Nephron (organoid): ENCODE measurements around the gene CPSF2.
"Not testable (repeated sequence)": the region's sequence is repeated elsewhere in the genome, so short reads cannot be mapped to it uniquely, and the experiment has no call there.

Experiments
- H3K27ac Mint-ChIP-seq, 3 experiments: 2 replicates each; pipeline ENCODE4 v1.8.0; 2020; ENCODE audit warnings: mixed read lengths in 3 of 3, mild to moderate bottlenecking in 2 of 3, moderate library complexity in 1 of 3
- H3K27me3 Mint-ChIP-seq: 2 replicates; pipeline ENCODE4 v1.8.0; 2021; ENCODE audit warnings: low read depth, mild to moderate bottlenecking, moderate library complexity, mixed read lengths
- H3K36me3 Mint-ChIP-seq: 2 replicates; pipeline ENCODE4 v1.8.0; 2020; ENCODE audit warnings: low read depth, mixed read lengths
- H3K4me1 Mint-ChIP-seq: 2 replicates; pipeline ENCODE4 v1.8.0; 2020; ENCODE audit warnings: mixed read lengths
- H3K4me3 Mint-ChIP-seq, 3 experiments: 2 replicates each; pipeline ENCODE4 v1.8.0; 2020; ENCODE audit warnings: mild to moderate bottlenecking in 3 of 3, mixed read lengths in 3 of 3, moderate library complexity in 2 of 3
- H3K9me3 Mint-ChIP-seq: 2 replicates; pipeline ENCODE4 v1.8.0; 2020; ENCODE audit warnings: mixed read lengths
- CTCF ChIP-seq, 3 experiments: fragments of 200-600 bp; sonication (generic); IDR thresholded peaks; one replicate each; pipeline ENCODE4 v1.5.0; 2021; ENCODE audit warnings: antibody characterized with exemption in 3 of 3; ENCODE audit not compliant: unreplicated experiment in 3 of 3

CPSF2 gene

DNA sequence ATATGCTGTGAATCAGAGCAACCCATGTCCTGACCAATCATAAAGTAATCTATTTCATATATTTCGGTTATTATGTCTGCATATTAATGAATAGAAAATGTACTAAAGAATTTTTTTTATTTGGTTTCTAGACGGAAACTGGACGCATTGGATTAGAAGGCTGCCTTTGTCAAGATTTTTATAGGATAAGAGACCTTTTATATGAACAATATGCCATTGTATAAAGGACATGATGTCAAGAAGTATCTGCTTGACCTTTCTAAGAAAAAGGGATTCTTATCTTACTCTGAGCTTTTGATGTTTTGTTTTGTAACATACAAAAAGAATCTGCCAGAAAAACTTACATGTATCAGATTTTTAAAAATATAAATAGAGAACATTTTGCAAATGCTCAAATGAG, 39.8 kb downstream of the CPSF2 start:
- H3K36me3 Mint-ChIP-seq: peaks cover 82% of the 10 kb centered on the region
- no peak overlapping the region for H3K27ac Mint-ChIP-seq
- no peak overlapping the region for H3K4me3 Mint-ChIP-seq
- no peak for TF ChIP-seq CTCF (IDR thresholded peaks at IDR 0.05; ENCODE audit: unreplicated experiment in 3 of 3)
- H3K27me3 Mint-ChIP-seq: no peaks in the 10 kb centered on the region
- H3K4me1 Mint-ChIP-seq: no peaks in the 10 kb centered on the region
- H3K9me3 Mint-ChIP-seq: peaks cover 23% of the 10 kb centered on the region

DNA sequence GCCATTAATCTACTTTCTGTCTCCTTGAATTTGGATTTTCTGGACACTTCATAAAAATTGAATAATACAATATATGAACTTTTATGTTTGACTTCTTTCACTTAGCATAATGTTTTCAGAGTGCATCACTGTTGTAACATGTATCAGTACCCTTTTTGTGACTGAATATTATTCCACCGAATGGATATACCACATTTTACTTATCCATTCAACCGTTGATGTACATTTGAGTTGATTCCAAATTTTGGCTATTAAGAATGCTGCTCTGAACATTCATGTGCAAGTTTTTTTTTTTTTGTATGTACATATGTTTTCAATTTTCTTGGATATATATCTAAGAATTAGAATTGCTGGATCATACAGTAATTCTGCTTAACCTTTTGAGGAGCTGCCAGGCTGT, 43.2 kb downstream of the CPSF2 start:
- H3K27ac Mint-ChIP-seq: no peak overlapping the region
- no peaks in the 10 kb centered on the region for H3K27me3 Mint-ChIP-seq
- H3K36me3 Mint-ChIP-seq: peaks cover 72% of the 10 kb centered on the region
- no peak for TF ChIP-seq CTCF (IDR thresholded peaks at IDR 0.05; ENCODE audit: unreplicated experiment in 3 of 3)
- H3K4me3 Mint-ChIP-seq: no peak overlapping the region
- H3K9me3 Mint-ChIP-seq: peaks cover 26% of the 10 kb centered on the region
- no peaks in the 10 kb centered on the region for H3K4me1 Mint-ChIP-seq

- H3K36me3 Mint-ChIP-seq: peaks cover 7% of the 10 kb centered on the region
- no peaks in the 10 kb centered on the region for H3K4me1 Mint-ChIP-seq
- H3K4me3 Mint-ChIP-seq: no peak overlapping the region
- H3K9me3 Mint-ChIP-seq: no peaks in the 10 kb centered on the region
- no peak for TF ChIP-seq CTCF (IDR thresholded peaks at IDR 0.05; ENCODE audit: unreplicated experiment in 3 of 3)
- no peaks in the 10 kb centered on the region for H3K27me3 Mint-ChIP-seq
- no peak overlapping the region for H3K27ac Mint-ChIP-seq
Measured at GRCh38 chr14:92173668-92174067, 51.9 kb downstream of the CPSF2 start.

DNA sequence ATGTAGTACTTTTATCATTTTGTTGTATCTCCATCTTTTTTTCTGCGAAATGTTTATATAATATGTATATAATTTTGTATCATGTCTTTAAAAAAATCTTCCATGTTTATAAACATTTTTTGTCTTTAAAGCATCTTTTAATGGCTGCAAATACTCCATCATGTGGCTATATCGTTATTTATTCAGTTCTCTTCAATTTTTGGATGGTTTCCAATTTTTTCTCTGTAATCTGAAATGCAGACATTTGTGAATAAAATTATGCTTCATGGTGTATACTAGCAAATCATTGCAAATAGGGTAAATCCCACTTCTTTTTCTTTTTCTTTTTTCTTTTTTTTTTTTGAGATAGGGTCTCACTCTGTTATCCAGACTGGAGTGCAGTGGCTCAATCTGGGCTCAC, 54.0 kb downstream of the CPSF2 start:
- H3K36me3 Mint-ChIP-seq: no peaks in the 10 kb centered on the region
- no peak overlapping the region for H3K27ac Mint-ChIP-seq
- no peaks in the 10 kb centered on the region for H3K4me1 Mint-ChIP-seq
- H3K4me3 Mint-ChIP-seq: no peak overlapping the region
- H3K9me3 Mint-ChIP-seq: no peaks in the 10 kb centered on the region
- no peaks in the 10 kb centered on the region for H3K27me3 Mint-ChIP-seq
- TF ChIP-seq CTCF (IDR thresholded peaks at IDR 0.05; ENCODE audit: unreplicated experiment in 3 of 3): no peak

DNA sequence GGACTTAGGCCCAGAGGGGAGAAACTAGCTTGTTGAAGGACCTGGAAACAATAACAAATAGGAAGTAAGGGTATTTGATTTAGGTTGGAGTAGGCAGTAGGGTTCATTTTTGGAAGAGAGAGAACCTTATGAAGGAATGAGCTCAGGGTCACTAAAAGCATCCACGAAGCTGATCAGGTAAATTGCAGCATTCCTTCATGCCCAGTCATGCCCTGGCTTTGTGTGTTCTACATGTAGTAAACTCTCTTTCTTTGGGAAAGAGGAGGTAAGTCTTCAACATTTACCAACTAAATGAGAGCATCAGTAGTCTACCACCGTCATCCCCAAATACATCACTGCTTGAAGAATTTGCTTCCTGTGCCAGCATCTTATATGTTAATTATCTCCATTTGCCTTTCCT, 54.7 kb downstream of the CPSF2 start:
- no peak overlapping the region for H3K27ac Mint-ChIP-seq
- no peaks in the 10 kb centered on the region for H3K27me3 Mint-ChIP-seq

DNA sequence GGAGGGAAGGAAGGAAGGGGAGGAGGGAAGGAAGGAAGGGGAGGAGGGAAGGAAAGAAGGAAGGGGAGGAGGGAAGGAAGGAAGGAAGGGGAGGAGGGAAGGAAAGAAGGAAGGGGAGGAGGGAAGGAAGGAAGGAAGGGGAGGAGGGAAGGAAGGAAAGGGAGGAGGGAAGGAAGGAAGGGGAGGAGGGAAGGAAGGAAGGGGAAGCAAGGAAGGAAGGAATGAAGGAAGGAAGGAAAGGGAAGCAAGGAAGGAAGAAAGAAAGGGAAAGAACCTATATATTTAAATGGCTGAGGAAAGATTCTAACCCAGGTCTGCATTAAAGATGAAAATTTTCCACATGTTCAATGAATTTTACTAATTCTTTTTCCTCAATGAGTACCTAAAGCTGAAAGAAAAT, 57.4 kb downstream of the CPSF2 start:
- not testable (repeated sequence) for H3K4me3 Mint-ChIP-seq, H3K9me3 Mint-ChIP-seq, H3K27me3 Mint-ChIP-seq, H3K36me3 Mint-ChIP-seq, H3K27ac Mint-ChIP-seq, H3K4me1 Mint-ChIP-seq

More for the DNA sequence above, 54.7 kb downstream of the CPSF2 start:
- H3K4me1 Mint-ChIP-seq: no peaks in the 10 kb centered on the region
- no peaks in the 10 kb centered on the region for H3K9me3 Mint-ChIP-seq
- H3K4me3 Mint-ChIP-seq: no peak overlapping the region
- TF ChIP-seq CTCF (IDR thresholded peaks at IDR 0.05; ENCODE audit: unreplicated experiment in 3 of 3): no peak
- H3K36me3 Mint-ChIP-seq: no peaks in the 10 kb centered on the region
